Activated CD4-positive, alpha-beta T cell treated with anti-CD3 and anti-CD28 coated beads for 48 hours (primary cell): ENCODE measurements around the gene CD99.
"Not testable (repeated sequence)": the region's sequence is repeated elsewhere in the genome, so short reads cannot be mapped to it uniquely, and the experiment has no call there.

Experiments used
- DNase-seq: peaks from one replicate; pipeline ENCODE4 v3.0.0-alpha.2; 2020

The CD99 gene

DNA sequence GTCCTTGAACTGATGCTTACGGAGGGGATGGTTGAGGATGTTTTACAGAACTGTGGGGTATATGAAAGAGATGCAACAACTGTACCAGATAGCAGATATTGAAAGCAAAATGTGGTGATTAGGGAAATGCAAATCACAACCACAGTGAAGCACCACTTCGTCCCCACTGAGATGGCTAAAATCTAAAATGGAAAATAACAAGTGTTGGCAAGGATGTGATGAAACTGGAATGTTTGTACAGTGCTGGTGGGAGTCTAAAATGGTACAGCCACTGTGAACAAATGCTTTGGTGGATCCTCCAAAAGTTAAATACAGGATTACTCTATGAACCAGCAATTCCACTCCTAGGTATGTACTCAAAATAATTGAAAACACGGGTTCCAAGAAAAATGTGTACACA lies 83.7 kb downstream of the CD99 start:
- no peak for DNase-seq

DNA sequence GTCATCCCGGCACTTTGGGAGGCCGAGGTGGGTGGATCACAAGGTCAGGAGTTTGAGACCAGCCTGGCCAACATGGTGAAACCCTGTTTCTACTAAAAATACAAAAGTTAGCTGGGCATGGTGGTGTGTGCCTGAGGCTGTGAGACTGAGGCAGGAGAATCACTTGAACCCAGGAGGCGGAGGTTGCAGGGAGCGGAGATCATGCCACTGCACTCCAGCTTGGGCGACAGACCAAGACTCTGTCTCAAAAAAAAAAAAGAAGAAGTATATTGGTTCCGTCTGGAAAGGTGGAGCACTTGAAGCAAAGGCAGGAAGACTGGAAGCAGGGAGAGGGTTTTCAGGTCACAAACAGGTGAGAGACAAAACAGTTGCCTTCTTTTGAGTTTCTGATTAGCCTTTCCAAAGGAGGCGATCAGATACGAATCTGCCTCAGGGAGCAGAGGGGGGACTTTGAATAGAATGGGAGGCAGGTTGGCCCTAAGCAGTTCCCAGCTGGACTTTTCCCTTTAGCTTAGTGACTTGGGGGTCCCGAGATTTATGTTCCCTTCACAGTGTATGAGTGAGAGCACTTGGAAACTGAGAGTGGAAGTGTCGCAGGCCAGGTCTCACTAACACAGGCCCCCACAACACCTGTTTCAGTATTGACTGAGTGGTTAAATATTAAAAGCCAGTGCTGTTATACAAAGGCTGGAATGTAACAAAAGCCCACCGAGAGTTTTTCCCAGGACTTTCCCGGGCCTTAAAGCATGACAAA lies 89.6 kb downstream of the CD99 start:
- not testable (repeated sequence) for DNase-seq

- no peak for DNase-seq
Measured at GRCh38 chrX:2781226-2781571, 90.1 kb downstream of the CD99 start.

- no peak for DNase-seq
Measured at GRCh38 chrX:2781698-2782097, 90.6 kb downstream of the CD99 start.

DNA sequence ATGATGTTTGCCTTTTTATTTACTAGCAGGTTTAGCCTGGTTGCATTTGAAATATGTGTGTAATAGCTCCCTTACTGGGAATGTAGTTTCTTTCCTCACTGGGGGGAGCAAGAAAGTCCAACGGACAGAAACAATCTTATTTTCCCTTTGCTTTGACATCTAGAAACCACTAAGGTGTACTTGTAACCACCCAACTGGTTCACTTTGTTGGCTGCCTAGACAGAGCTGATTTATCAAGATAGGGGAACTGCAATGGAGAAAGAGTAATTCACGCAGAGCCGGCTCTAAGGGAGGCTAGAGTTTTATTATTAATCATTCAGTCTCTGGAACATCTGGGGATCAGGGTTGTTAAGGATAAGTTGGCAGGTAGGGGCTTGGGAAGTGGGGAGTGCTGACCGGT lies 91.1 kb downstream of the CD99 start:
- DNase-seq, result no peak

DNA sequence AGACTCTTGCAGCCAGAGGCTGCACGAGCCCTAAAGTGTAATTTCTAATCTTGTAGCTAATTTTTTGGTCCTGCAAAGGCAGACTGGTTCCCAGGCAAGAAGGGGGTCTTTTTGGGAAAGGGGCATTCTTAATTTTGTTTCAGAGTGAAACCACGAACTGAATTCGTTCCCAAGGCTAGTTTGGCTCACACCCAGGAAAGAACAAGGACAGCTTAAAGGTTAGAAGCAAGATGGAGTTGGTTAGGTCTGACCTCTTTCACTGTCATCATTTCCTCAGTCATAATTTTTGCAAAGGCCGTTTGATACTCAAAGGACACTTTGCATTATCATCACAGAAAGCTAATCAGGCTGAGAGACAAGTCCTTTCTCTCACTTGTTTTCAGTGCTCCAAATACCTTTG lies 91.7 kb downstream of the CD99 start:
- no peak for DNase-seq

- no peak for DNase-seq
Measured at GRCh38 chrX:2784026-2784425, 92.9 kb downstream of the CD99 start.

DNA sequence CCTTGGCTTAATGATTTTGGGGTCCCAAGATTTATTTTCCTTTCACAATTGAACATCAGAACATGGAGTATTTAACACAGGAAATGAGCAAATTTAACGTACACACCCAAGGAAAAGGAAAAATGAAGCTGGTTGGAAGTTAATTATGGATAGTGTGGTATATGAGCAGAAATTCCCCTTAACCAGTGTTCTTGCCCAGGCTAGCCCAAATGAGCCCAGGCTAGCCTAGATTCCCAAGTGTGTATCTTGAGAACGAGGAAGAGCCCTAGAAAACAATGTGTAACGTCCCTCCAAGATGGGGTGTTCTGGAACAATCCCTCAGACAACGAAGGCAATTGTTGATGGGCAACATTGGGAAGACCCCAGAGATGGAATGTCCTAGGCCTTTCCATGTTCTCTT lies 94.4 kb downstream of the CD99 start:
- no peak for DNase-seq

DNA sequence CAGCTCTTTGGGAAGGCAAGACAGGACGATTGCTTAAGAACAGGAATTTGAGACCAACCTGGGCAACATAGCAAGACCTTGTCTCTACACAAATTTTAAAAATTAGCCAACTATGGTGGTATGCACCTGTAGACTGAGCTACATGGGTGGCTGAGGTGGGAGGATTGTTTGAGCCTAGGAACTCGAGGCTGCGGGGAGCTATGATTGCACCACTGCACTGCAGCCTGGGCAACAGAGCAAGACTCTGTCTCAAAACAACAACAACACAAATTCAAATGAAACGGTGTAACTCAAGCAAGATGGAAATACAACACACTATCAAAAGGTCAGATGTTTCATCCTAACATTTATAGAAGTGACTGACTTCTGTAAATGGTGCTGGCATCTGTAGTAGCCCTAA lies 97.9 kb downstream of the CD99 start:
- DNase-seq, result no peak

- no peak for DNase-seq
Measured at GRCh38 chrX:2789569-2789968, 98.5 kb downstream of the CD99 start.
